Measurements from ENCODE around the gene LRRC46. TPM values are rescaled to one million over a fixed set of nuclear protein-coding genes. Genes with fewer than 3 reads are reported as not detected.

LRRC46 gene
- total RNA-seq, 1 experiment from 2014 or later = 0.39 TPM

- Mint-ChIP-seq H3K27me3 (ENCODE audit: low read depth) (peaks cover 19% of the 10 kb centered on the region), H3K4me3 (peak within 1 kb of the TSS; percentile 95), H3K9me3 (no peaks in the 10 kb centered on the region), H3K36me3 (no peaks in the 10 kb centered on the region; the same call in 1 of the 2 replicates), H3K4me1 (peaks cover 41% of the 10 kb centered on the region), H3K27ac (peak within 1 kb of the TSS; percentile 80; the same call in 1 of the 2 replicates)
- ChIA-PET POLR2A (interaction anchor here (0.8 to 1.8 kb wide), 4 partner anchors 44 to 191 kb away, joined by 3 to 8 read pairs (median 5); partner anchors contain the start of genes KPNB1 and SP2), CTCF (interaction anchor here (0.6 to 19.3 kb wide), 38 partner anchors 10 to 209 kb away, joined by 3 to 1122 read pairs (median 6); partner anchors contain the start of genes CDK5RAP3, LRRC46, MRPL10 and OSBPL7)
- DNase-seq (ENCODE audit: low spot score) (peak; percentile 97), ATAC-seq (peak; percentile 95)
- TF ChIP-seq SMAD4 (CRISPR knock-in tag; IDR thresholded peaks at IDR 0.05) = no peak
- TF ChIP-seq FOXP4 (CRISPR knock-in tag; IDR thresholded peaks at IDR 0.05) = no peak
- peak; percentile 68; the same call in 1 of the 2 replicates for TF ChIP-seq MAX (CRISPR knock-in tag; IDR thresholded peaks at IDR 0.05)
- TF ChIP-seq ZNF396 (CRISPR knock-in tag; IDR thresholded peaks at IDR 0.05; ENCODE audit: borderline replicate concordance) = no peak
- TF ChIP-seq ZMAT4 (CRISPR knock-in tag; IDR thresholded peaks at IDR 0.05) = no peak
- TF ChIP-seq CBFB (CRISPR knock-in tag; IDR thresholded peaks at IDR 0.05; ENCODE audit: low read depth) = no peak
- TF ChIP-seq ZNF121 (CRISPR knock-in tag; IDR thresholded peaks at IDR 0.05) = no peak
- TF ChIP-seq IRF1 (CRISPR knock-in tag; IDR thresholded peaks at IDR 0.05) = no peak
- 0 out of 2 replicates have a peak, but pooled peaks have one; percentile 23 for TF ChIP-seq ESRRA (CRISPR knock-in tag; IDR thresholded peaks at IDR 0.05; ENCODE audit: borderline replicate concordance)
- peak; percentile 70; the same call in 1 of the 2 replicates for TF ChIP-seq PRDM15 (CRISPR knock-in tag; IDR thresholded peaks at IDR 0.05)
- TF ChIP-seq ZNF416 (CRISPR knock-in tag; IDR thresholded peaks at IDR 0.05) = no peak
- peak; percentile 59; the same call in 1 of the 2 replicates for TF ChIP-seq HMGXB4 (CRISPR knock-in tag; IDR thresholded peaks at IDR 0.05)
- no peak for TF ChIP-seq PRRX2 (CRISPR knock-in tag; IDR thresholded peaks at IDR 0.05)
- TF ChIP-seq EMX1 (CRISPR knock-in tag; IDR thresholded peaks at IDR 0.05) = no peak
- TF ChIP-seq AR (CRISPR knock-in tag; IDR thresholded peaks at IDR 0.05) = no peak
- TF ChIP-seq ETV6 (CRISPR knock-in tag; IDR thresholded peaks at IDR 0.05) = no peak
- TF ChIP-seq MLX (CRISPR knock-in tag; IDR thresholded peaks at IDR 0.05) = no peak
- no peak for TF ChIP-seq NFATC4 (CRISPR knock-in tag; IDR thresholded peaks at IDR 0.05)
- TF ChIP-seq STAT6 (CRISPR knock-in tag; conservative IDR thresholded peaks at IDR 0.05; ENCODE audit: low read depth) = no peak
- TF ChIP-seq TP53 (CRISPR knock-in tag; IDR thresholded peaks at IDR 0.05) = no peak
These were observed 9.4 kb downstream of the LRRC46 start, which contains the start of gene SCRN2 for GRCh38 chr17:47840742-47841487. Gene SCRN2 (minus strand): TSS chr17:47841273. CDS start chr17:47840843, 430 bp downstream.
